Astrocyte of the cerebellum (primary cell): ENCODE results near the gene TCEANC2.

ENCODE experiments used
- DNase-seq: peaks from one replicate; pipeline ENCODE4 v3.0.0-alpha.2; 2011; ENCODE audit warnings: low read depth
- H3K4me3 ChIP-seq: 2 replicates; pipeline ENCODE4 v1.5.1; 2011; ENCODE audit warnings: mild to moderate bottlenecking, low read depth, low read length, moderate library complexity
- CTCF ChIP-seq: IDR thresholded peaks from 2 replicates; pipeline ENCODE4 v1.5.1; 2012; ENCODE audit warnings: low read length, low read depth, moderate library complexity, mild to moderate bottlenecking; ENCODE audit errors: missing control alignments
- in situ Hi-C: cut with HindIII; loops from 2 replicates; pipeline ENCODE4 v1.10.0; 2017; ENCODE audit warnings: low sequenced_read_pairs

Gene TCEANC2

GRCh38 chr1:54151013-54151412, 97.6 kb downstream of the TCEANC2 start:
- in situ Hi-C loops: no loop called here
- TF ChIP-seq CTCF: no peak
- no peak overlapping the region for H3K4me3 ChIP-seq
- no peak for DNase-seq

DNA sequence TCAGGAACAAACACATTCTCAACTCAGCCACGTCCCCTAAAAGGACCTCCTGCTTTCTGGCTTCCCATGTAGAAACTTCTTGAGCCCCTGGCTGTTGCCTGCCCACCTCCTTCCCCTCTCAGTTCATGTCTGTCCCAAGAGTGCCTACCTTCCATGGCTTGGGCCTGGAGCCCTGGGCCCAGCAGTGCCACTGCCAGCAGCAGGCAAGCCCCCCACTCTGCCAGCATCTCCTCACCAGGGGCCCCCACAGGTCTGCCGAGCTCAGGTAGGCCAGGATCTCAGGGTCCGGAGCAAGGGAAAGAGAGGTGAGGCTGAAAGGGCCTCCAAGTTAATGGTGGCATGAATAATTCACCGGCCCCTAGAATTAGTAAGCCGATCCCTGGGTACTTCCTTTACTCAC, 99.3 kb downstream of the TCEANC2 start, which contains the start of gene CDCP2:
TSS of gene CDCP2 (minus strand) at position 305 of the 400 bp plus-strand sequence. CDS start at position 227, 78 bp downstream.
- no peak within 1 kb of the TSS for H3K4me3 ChIP-seq
- no peak for DNase-seq
- in situ Hi-C loops: no loop called here
- no peak for TF ChIP-seq CTCF

- DNase-seq: peak; percentile 40
- H3K4me3 ChIP-seq: no peak overlapping the region
- TF ChIP-seq CTCF: no peak
- in situ Hi-C loops: no loop called here
Measured at GRCh38 chr1:54153535-54154439, 100.4 kb downstream of the TCEANC2 start.
